Endothelial cell (in vitro differentiated cells): ENCODE data around the gene SCUBE2. TPM values are rescaled to one million over a fixed set of nuclear protein-coding genes. Genes with fewer than 3 reads are reported as not detected.

Experiments used
- DNase-seq: peaks from one replicate; pipeline ENCODE4 v3.0.0; 2021; ENCODE audit warnings: low spot score
- H3K27ac Mint-ChIP-seq: one replicate; pipeline ENCODE4 v1.8.0; 2021; ENCODE audit warnings: mixed read lengths, inconsistent platforms; ENCODE audit not compliant: unreplicated experiment
- H3K27me3 Mint-ChIP-seq: one replicate; pipeline ENCODE4 v1.8.0; 2021; ENCODE audit warnings: mild to moderate bottlenecking, moderate library complexity, mixed read lengths, inconsistent platforms; ENCODE audit not compliant: unreplicated experiment
- H3K36me3 Mint-ChIP-seq: one replicate; pipeline ENCODE4 v1.8.0; 2021; ENCODE audit warnings: mild to moderate bottlenecking, low read depth, mixed read lengths, inconsistent platforms; ENCODE audit not compliant: unreplicated experiment
- H3K4me1 Mint-ChIP-seq: one replicate; pipeline ENCODE4 v1.8.0; 2021; ENCODE audit warnings: mild to moderate bottlenecking, mixed read lengths, inconsistent platforms; ENCODE audit not compliant: unreplicated experiment
- H3K4me3 Mint-ChIP-seq: one replicate; pipeline ENCODE4 v1.8.0; 2021; ENCODE audit warnings: mild to moderate bottlenecking, mixed read lengths, inconsistent platforms; ENCODE audit not compliant: unreplicated experiment
- H3K9me3 Mint-ChIP-seq: one replicate; pipeline ENCODE4 v1.8.0; 2021; ENCODE audit warnings: mixed read lengths, inconsistent platforms; ENCODE audit not compliant: unreplicated experiment
- CTCF ChIP-seq: fragments of 200-600 bp; sonication (generic); IDR thresholded peaks from one replicate; pipeline ENCODE4 v1.5.0; 2021; ENCODE audit warnings: antibody characterized with exemption; ENCODE audit not compliant: unreplicated experiment
- total RNA-seq: library from RNA; stranded (reverse); fragmentation: NEBNext Ultra II Directional; extraction: Animal tissue kit (Norgen Biotek cat#: 25700); gene quantifications from one replicate; pipeline ENCODE4 v1.2.1, GENCODE V29; 2021; ENCODE audit not compliant: unreplicated experiment

The SCUBE2 gene
- total RNA-seq, 1 donor from 2014 or later, result 2.4 TPM

- Mint-ChIP-seq H3K9me3 (no peaks in the 10 kb centered on the region), H3K27ac (no peak overlapping the region), H3K4me1 (no peaks in the 10 kb centered on the region), H3K4me3 (peak overlapping the region; percentile 77), H3K27me3 (peaks cover 11% of the 10 kb centered on the region), H3K36me3 (no peaks in the 10 kb centered on the region)
- no peak for DNase-seq
- TF ChIP-seq CTCF, result no peak
These were observed 833 bp downstream of the SCUBE2 start for GRCh38 chr11:9090488-9091043.

GRCh38 chr11:9089636-9090035, 1.8 kb downstream of the SCUBE2 start:
- Mint-ChIP-seq H3K27me3 (peaks cover 11% of the 10 kb centered on the region), H3K4me3 (no peak overlapping the region), H3K27ac (no peak overlapping the region), H3K36me3 (no peaks in the 10 kb centered on the region), H3K4me1 (no peaks in the 10 kb centered on the region), H3K9me3 (no peaks in the 10 kb centered on the region)
- no peak for DNase-seq
- no peak for TF ChIP-seq CTCF

GRCh38 chr11:9089061-9089460, 2.3 kb downstream of the SCUBE2 start:
- Mint-ChIP-seq H3K9me3 (no peaks in the 10 kb centered on the region), H3K27me3 (peaks cover 10% of the 10 kb centered on the region), H3K4me1 (no peaks in the 10 kb centered on the region), H3K4me3 (no peak overlapping the region), H3K27ac (no peak overlapping the region), H3K36me3 (no peaks in the 10 kb centered on the region)
- DNase-seq, result no peak
- TF ChIP-seq CTCF, result no peak

GRCh38 chr11:9082575-9082974, 8.8 kb downstream of the SCUBE2 start:
- TF ChIP-seq CTCF, result no peak
- Mint-ChIP-seq H3K36me3 (no peaks in the 10 kb centered on the region), H3K9me3 (no peaks in the 10 kb centered on the region), H3K4me3 (no peak overlapping the region), H3K4me1 (peaks cover 5% of the 10 kb centered on the region), H3K27me3 (no peaks in the 10 kb centered on the region), H3K27ac (no peak overlapping the region)
- no peak for DNase-seq

GRCh38 chr11:9081153-9081552, 10.2 kb downstream of the SCUBE2 start:
- no peak overlapping the region for H3K27ac Mint-ChIP-seq
- no peaks in the 10 kb centered on the region for H3K36me3 Mint-ChIP-seq
- peaks cover 5% of the 10 kb centered on the region for H3K4me1 Mint-ChIP-seq
- no peak for DNase-seq
- H3K4me3 Mint-ChIP-seq, result no peak overlapping the region
- no peaks in the 10 kb centered on the region for H3K9me3 Mint-ChIP-seq
- H3K27me3 Mint-ChIP-seq, result no peaks in the 10 kb centered on the region
- no peak for TF ChIP-seq CTCF
